Measurements from ENCODE around the gene PXMP2.

DNA sequence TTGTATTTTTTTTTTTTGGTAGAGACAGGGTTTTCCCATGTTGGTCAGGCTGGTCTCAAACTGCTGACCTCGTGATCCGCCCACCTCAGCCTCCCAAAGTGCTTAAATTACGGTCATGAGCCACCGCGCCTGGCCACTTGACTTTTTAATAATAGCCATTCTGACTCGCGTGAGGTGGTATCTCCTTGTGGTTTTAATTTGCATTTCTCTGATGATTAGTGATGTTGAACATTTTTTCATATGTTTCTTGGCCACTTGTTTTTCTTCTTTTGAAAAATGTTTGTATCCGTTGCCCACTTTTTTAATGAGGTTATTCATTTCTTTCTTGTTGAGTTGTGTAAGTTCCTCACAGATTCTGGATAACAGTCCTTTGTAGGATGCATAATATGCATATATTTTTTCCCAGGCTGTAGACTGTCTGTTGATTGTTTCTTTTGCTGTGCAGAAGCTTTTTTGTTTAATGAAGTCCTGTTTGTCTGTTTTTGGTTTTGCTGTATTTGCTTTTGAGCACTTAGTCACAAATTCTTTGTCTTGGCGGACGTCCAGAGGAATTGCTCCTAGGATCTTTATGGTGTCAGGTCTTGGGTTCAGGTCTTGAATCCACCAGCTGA lies 12.9 kb downstream of the PXMP2 start:
- TF ChIP-seq, protein P1, sequence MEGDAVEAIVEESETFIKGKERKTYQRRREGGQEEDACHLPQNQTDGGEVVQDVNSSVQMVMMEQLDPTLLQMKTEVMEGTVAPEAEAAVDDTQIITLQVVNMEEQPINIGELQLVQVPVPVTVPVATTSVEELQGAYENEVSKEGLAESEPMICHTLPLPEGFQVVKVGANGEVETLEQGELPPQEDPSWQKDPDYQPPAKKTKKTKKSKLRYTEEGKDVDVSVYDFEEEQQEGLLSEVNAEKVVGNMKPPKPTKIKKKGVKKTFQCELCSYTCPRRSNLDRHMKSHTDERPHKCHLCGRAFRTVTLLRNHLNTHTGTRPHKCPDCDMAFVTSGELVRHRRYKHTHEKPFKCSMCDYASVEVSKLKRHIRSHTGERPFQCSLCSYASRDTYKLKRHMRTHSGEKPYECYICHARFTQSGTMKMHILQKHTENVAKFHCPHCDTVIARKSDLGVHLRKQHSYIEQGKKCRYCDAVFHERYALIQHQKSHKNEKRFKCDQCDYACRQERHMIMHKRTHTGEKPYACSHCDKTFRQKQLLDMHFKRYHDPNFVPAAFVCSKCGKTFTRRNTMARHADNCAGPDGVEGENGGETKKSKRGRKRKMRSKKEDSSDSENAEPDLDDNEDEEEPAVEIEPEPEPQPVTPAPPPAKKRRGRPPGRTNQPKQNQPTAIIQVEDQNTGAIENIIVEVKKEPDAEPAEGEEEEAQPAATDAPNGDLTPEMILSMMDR (IDR thresholded peaks at IDR 0.05; ENCODE audit: insufficient read depth, low read length, poor library complexity, severe bottlenecking), result no peak
- no peak for TF ChIP-seq EZH2phosphoT487 (conservative IDR thresholded peaks at IDR 0.05; ENCODE audit: low read length)

Data from SU-DHL-6 (cell line).